D341Med (cell line): ENCODE results near the gene H19.

Experiments
- DNase-seq: peaks from one replicate; pipeline ENCODE4 v3.0.0; 2012; ENCODE audit warnings: low spot score

H19 gene

GRCh38 chr11:1997755-1998154 lies at the start of gene H19:
Gene H19 (minus strand): TSS chr11:1997842.
- no peak for DNase-seq

GRCh38 chr11:2041963-2042362 lies 44.3 kb upstream of the H19 start:
- DNase-seq: no peak

DNA sequence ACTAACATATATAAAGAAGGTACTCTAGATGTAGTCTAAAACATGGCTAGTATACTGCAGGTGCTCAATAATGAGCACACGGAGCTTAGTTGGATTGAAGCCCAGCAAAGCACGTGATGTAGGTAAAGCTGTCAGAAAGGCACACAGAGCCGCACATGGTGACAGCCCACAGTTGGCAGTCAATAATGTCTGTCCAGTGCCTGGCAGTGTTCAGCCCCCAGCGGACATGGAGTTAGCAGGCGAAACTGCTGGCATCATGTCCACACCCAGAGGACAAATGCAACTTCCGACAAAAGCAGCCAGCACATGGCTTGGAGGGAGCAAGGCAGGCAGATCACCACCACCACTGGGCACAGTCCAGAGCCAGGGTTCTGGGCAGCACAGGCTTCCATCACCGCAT lies 43.5 kb upstream of the H19 start:
- no peak for DNase-seq

DNA sequence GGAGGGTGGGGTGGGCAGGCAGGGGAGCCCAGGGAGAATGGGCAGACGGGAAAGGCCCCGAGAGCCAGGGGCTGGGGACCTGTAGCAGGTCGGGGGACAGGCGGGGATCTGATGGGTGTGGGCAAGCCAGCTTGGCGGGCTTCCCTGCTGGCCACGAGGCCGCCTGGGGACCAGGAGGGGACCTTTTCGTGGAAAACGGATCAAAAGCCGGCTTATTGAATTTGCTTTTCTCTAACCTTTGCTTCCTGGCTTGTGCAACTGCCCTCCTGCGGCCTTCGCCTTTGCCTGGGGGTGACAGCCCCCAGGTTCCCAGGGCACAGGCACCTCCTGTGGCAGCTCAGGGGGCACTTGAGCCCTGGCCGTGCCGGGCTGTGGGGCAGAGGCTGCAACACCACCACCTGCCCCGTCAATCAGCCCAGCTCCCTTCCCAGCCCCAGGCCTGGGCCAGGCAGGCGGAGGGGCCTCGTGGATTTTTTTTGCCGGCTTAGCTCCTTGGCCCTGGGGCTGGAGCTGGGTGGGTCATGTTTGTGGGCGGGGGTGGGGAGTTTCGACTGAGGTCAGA lies 41.6 kb upstream of the H19 start:
- DNase-seq: no peak

- no peak for DNase-seq
Observed at GRCh38 chr11:2036863-2037486, 39.3 kb upstream of the H19 start.

GRCh38 chr11:2035382-2035781 lies 37.7 kb upstream of the H19 start:
- no peak for DNase-seq

- no peak for DNase-seq
Observed at GRCh38 chr11:2031058-2031457, 33.4 kb upstream of the H19 start.

GRCh38 chr11:2027708-2028107 lies 30.1 kb upstream of the H19 start:
- DNase-seq: no peak

GRCh38 chr11:2015025-2015424 lies 17.4 kb upstream of the H19 start:
- DNase-seq: no peak

- DNase-seq: no peak
Observed at GRCh38 chr11:2012440-2012839, 14.8 kb upstream of the H19 start.

- DNase-seq: no peak
Observed at GRCh38 chr11:2004466-2004865, 6.8 kb upstream of the H19 start.

GRCh38 chr11:2002807-2003206 lies 5.2 kb upstream of the H19 start:
- DNase-seq: no peak

GRCh38 chr11:2002042-2002776 lies 4.6 kb upstream of the H19 start:
- no peak for DNase-seq

DNA sequence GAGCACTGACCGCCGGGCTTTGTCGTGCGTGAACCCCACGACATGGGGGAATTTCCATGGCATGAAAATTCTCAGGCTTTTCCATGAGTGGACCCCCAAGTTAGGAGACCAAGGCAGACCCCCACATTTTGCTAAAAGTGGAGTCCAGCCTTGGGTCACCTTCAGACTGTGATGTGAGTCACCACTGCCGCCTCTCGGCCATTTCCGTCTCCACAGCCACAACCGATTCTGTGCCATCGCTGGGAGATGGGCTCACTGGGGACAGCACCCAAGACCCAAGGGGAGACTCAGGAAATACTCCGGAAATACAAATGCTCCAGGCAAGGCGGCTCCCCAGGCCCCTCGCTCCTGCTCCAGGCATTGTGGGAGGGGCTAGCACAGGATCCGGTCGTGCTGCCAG lies 1.2 kb upstream of the H19 start:
- DNase-seq: no peak

DNA sequence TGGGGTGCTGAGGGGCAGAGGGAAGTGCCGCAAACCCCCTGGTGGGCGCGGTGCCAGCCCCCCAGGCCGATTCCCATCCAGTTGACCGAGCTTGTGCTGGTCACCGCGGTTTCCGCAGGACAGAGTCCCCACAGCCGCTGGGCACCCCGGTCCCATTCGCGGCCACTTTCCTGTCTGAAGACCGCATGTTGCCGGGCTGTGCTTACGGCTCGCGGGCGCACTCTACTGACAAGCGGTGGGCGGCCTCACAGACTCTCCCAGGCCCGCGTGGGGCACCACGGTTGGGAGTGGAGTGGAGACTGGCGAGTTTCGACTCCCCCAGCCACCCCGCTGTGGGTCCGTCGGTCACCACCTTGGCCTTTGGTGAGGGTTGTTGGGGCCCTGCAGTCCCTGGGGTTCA lies 648 bp upstream of the H19 start:
- no peak for DNase-seq

DNA sequence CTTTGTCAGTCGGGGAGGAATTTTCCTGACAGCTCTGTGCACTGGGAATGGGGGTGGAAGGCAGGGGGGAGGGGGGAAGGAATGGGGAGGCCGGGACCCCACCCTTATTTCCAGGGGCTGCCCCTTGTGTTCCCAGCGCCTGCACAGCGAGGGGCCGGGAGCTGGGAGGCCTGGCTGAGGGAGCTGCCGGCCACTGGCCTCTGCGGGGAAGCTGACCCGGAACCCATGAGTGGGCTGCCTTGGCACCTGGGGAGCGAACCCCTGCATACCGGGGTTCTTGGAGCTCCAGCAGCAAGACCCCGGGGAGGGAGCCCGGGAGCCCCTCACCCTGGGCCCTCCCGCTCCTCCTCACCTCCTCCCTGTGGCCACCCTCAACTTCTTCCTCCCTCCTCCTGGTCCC lies 3.5 kb downstream of the H19 start:
- DNase-seq: no peak

- DNase-seq: no peak
Observed at GRCh38 chr11:1992111-1992510, 5.5 kb downstream of the H19 start.

DNA sequence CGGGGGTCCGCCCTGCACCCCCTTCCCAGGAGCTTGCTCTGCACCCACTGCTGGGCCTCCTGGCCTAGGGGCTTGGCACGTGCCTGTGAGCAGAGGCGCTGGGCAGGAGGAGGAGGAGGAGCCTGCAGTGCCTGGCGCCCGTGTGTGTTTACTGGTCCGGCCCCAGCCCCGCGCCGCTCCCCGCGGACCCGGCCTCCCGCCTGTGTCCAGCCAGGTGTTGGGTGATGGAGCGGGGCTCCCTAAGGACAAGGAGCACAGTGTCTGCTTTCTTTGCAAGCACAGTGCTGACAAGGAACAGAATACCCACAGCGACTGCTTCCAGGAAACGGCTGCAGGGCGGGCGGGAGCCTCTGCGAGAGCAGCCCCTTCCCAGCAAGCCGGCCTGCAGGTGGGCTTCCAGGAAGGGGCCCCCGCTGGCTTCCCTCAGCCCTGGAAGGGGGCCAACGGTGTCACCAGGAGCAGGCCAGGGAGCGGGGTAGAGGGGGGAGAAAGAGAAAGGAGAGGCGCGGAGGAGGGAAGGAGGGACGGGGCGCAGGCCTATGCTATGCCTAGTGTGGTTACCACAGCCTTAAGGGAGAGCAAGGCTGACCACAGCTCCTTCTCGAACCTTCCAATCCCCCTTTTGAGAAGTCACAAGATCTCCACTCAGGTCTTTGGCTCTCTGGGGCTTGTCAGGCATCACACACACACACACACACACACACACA lies 6.6 kb downstream of the H19 start:
- no peak for DNase-seq

- DNase-seq: no peak
Observed at GRCh38 chr11:1989953-1990352, 7.7 kb downstream of the H19 start.

DNA sequence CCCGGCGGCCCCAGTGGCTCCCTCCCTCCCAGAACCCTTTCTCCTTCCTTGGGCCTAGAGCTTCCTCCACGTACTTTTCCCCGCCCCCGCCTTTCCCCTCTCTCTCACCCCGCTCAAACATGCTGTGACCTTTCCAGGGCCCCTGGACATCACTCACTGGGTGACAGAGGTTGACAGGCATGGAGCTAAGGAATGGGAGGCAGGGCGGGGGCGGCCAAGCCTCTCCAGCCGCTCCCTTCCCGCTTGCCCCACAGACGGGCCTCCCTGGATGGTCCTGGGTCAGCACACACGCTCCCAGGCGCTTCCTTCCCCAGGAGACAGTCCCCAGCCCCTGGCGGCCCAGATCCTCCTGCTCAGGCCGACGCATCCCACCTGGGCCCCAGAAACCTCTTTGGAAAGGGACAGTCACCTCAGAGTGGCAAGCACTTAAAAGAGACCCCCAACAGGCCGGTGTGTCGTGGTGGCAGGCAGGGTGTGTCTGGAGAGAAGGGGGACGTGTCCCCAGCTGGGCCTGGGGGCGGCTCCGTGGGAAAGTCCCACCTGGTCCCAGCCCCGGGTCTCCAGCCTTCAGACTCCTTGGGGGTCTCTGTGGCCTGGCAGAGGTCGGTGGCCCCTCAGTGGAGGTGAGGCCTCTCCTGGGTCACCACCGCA lies 8.8 kb downstream of the H19 start:
- no peak for DNase-seq

- DNase-seq: no peak
Observed at GRCh38 chr11:1988174-1988573, 9.5 kb downstream of the H19 start.

DNA sequence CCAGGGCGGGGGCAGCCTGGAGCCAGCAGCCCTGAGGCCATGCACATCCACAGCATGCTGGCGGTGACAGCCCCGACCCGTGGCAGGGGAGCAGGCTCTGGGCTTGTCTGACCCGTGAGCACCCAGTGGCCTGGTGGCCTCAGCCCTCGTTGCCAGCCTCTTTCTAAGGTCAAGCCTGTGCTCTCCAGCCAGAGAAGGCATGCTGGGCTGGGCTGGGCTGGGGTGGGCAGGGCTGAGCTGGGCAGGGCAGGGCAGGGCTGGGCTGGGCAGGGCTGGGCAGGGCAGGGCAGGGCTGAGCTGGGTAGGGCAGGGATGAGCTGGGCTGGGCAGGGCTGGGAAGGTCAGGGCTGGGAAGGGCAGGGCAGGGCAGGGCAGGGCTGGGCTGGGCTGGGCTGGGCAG lies 10.6 kb downstream of the H19 start:
- no peak for DNase-seq

GRCh38 chr11:1983601-1983961 lies 14.1 kb downstream of the H19 start:
- no peak for DNase-seq
